ENCODE measurements around the gene IL1RAPL2.

IL1RAPL2 gene

DNA sequence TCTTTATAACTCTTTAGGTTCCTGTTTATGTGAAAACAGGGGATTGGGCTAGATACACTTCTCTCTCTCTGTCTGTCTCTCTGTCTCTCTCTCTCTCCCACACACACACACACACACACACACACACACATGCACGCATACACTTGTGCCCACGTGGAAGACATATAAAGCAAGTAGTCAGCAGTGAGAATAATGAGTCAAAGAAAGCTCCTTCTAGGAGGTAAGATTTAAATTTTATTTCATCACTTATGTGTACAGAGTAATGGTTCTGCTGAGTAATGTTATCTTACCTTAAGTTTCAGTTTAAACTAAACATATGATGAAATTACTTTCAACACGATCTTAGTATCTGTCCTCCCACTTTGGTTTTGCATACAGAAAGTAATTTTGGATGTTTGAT, 897.5 kb downstream of the IL1RAPL2 start:
- no peak for DNase-seq (ENCODE audit: low read depth)

DNA sequence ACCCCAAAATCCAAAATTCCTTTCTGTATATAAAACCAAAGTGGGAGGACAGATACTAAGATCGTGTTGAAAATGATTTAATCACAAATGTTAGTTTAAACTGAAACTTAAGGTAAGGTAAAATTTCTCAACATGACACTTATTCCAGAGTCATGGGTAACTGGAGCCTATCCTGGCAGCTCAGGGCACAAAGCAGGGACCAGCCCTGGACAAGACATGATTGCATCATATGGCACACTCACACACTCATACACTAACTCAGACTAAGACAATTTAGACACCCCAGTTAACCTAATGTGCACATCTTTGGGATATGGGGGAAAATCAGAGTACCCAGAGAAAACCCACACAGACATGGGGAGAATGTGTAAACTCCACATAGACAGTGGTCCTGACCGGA, 898.6 kb downstream of the IL1RAPL2 start:
- no peak for DNase-seq (ENCODE audit: low read depth)

DNA sequence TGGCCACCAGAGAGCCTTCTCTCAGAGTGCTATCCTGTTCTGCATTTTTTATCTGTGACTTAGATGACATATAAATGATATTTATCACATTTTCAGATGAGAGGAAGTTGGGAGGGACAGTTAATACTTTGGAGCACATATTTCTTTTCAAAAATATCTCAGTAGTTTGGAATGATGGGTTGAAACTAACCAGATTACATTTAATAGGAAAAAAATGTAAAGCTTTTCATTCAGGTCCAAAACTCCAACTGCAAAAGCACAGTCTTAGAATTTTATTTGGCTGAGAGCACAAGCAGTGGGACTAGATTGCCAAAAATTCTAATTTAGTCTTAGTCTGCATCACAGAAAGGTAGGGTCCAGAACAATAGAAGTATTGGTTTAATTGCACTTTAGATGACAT, 902.7 kb downstream of the IL1RAPL2 start:
- no peak for DNase-seq (ENCODE audit: low read depth)

DNA sequence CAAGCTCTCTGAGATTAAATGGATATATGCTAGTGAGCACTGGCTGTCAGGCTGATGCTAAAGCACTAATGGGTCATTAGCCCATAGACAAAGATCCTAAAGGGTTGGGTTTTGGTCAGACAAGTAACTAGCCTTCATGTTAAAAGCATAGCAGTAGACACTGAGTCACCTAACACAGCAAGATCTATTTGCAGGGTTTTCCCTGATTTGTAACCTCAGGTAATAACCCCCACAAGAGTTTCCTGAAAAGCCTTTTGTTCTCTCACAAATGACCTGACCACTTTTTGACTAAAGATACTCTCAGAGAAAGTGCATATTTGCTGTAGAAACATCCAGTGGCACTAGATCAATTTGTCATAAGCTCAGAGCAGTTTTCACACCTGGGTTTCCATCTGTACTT, 905.6 kb downstream of the IL1RAPL2 start:
- DNase-seq (ENCODE audit: low read depth): no peak

DNA sequence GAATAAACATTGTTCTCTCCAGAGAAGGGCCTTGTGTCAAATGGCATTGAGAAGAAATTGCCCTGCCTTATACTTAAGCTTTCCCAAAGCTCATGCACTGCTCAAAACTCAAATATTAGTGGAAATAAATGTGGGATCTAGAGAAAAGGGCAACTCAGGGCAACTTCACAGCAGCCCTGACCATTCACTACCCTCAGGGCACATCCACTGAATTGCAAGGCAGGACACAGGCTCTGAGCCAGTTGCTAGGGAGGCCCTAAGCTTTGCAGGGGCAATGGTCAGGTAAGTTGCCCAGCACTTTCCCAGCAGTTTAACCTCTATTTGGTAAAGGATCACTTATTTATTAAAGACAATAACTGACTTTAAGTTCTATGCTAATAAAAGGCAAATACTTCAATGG, 909.8 kb downstream of the IL1RAPL2 start:
- DNase-seq (ENCODE audit: low read depth): no peak

DNA sequence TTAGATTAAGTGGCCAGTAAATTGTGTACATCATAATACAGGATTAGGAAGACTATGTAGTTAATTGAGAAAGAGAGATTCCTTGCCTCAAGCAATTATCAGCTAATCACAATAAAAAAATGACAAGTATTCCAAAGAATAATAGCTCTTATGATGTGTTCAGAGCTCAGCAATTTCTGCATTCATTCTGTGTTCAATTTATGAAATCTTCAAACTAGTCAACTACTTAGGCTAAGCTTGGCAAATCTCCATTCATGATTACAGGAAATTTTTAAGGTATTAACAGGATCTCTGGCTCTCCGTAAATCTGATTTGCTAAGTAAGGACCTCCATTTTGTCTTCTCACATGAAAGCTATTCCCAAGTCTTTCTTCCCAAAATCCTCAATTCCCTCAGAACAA, 911.4 kb downstream of the IL1RAPL2 start:
- DNase-seq (ENCODE audit: low read depth): no peak

DNA sequence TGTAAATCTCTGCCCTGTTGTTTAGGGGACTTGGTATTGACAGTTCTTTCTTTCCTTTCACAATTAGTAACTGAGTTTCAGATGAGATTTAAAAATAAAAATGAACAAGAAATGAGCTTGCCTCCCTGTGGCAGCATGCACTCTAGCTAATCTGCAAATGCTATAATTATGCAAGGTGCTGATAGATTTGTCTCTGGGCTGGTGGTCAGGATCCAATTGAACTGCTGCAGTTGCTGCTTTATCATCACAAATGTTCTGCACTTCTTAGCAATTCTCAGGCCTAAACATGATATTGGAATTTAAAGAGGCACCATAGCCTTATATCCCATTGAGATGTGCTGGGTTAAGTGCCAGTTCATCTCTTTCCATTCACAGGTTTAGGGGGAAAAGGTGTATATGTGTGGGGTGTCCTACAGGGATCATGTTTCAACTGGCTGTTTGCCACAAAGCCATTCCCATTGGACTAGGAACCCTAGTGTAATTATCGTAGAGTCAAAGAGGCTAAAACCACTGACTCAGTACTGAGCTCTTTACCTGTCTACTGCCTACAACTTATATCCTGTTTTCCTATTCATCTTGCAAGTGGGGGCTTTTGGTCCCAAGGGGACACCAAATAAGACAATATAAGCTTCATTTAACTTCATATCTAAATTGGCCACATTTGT, 914.8 kb downstream of the IL1RAPL2 start:
- no peak for DNase-seq (ENCODE audit: low read depth)

DNA sequence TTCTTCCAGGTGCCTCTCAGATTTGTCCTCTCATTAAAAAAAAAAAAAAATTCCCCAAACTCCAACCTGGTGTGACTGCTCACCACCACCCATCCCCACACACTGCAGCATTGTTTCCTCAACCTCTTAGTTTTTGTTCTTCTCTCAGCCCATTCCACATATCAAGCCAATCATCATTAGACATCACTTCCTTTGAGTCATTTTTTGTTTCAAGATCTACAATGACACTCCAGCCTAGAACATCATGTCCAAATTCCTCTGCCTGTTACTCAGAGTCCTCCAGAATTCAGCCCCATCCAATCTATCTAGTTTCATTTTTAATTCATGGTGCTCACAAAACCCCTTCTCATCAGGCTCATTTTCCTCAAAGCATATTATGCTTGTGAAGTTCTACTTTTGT, 917.0 kb downstream of the IL1RAPL2 start:
- DNase-seq (ENCODE audit: low read depth): no peak

DNA sequence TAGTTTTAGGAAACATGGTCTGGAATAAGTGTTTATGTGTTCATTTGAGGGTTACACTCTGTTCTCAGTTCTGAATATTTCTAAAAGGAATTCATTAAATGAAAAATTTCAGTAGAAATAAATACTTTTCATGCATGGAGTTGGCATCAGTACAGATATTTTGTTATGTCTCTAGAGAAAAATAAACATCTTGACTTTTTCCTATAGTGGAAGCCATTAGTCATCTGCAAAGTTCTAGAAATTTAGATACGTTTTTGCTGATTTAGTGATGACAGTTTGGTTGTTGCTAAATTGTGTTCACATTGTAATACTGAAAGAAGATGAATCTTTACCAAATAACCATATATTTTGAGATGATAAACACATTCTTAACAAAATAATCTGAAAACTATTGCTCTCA, 922.7 kb downstream of the IL1RAPL2 start:
- DNase-seq (ENCODE audit: low read depth): no peak

DNA sequence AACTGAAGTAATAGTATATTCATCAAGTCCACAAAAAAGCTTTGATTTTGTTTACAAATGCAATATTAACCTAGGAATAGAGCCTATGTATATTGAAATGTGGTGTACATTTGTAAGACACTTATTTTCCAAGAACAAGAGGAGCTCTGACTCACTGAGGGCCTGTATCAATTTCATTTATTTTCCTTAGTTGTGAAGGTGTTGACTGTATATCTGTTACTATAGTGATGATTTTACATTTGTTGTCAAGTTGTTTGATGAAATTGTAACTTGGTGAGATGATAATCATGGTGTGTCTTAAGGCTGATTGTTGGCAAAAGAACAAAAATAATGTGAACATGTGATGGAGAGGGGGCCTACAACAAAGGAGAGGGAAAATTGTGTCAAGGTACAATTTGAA, 929.4 kb downstream of the IL1RAPL2 start:
- DNase-seq (ENCODE audit: low read depth): no peak

DNA sequence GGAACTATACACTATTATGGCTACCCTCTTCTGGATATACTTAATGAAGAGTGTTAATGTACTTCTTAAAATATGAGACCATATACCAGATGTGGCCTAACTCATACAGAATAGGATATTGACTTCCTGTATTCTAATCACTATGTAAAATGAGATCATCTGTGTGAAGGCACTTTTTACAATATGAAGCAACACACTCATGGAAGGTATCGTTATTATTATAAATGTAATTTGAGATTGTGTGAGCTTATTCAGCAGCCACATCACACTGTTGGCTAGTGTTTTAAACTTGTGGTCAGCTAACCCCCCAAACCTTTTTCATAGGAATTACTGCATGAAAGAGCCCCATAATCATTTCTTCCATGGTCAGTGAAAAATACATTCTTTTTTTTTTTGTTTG, 936.3 kb downstream of the IL1RAPL2 start:
- no peak for DNase-seq (ENCODE audit: low read depth)

DNA sequence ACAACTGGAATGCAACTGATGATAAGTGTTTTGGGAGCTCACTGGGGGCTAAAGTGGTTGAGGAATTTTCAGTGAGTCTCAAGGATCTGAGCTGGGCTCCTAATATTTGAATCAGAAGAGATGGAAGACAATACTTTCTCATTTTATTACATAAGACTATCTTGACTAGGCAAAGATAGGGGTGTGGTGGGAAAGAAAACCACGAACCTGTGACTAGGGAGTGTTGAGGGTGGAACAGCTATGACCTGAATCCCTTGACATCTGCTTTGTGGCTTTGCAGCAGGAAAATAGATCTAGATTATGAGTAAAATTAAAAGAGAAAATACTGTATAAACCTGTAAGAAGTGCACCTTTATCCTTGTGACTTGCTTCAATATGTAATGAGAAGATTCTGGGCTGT, 949.6 kb downstream of the IL1RAPL2 start:
- DNase-seq (ENCODE audit: low read depth): no peak

DNA sequence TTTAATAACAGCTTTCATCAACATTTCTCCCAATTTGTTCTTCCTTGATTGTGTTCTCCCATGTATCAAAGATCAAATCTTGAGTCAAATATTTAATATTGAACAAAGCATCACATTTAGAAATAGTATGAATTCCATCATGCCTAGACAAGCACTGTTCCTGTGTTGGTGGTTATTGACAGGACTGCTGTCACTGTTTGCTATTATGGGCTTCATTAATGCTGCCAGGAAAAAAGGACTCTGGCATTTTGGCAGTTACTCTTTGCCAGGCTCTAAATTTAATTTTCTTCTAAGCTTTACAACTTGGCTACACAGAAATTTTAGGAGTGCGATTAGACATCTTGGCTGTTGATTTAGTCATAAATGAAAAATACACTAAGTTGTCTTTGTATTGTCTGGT, 960.4 kb downstream of the IL1RAPL2 start:
- no peak for DNase-seq (ENCODE audit: low read depth)

DNA sequence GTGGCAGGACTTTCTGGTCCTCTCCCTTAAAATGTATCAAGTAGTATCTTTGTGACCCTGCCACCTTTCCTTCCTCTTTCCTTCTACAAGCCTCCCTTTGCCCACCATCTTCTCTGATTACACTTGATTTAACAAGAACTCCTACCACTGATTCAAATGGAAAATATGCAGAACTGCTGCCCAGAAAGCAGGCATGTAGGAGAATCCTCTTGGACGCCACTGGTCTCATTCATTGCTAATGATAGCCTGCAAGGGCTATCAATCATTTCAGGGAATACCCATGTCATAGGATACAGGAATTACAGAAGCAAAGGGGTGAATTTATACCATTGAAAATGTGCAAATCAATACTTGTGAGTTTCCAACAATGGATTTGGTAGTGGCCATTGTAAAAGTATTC, 961.8 kb downstream of the IL1RAPL2 start:
- DNase-seq (ENCODE audit: low read depth): no peak

DNA sequence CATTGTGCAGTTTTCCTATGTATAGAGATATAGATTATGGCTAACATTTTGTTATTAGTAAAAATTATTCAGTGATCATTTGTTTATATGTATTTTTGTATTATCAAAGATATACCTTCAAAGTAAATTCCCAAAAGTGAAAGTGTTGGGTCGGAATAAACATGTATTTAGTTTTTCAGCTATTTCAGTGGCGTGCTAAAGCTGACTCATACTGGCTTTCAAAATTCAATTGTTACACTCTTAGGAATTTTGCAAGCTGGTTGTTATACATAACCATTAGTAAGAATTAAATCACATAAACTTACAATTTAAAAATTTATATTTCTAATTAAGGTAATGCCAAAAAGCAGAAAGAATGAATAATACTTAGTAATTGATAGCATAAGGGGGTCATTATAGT, 968.0 kb downstream of the IL1RAPL2 start:
- DNase-seq (ENCODE audit: low read depth): no peak

DNA sequence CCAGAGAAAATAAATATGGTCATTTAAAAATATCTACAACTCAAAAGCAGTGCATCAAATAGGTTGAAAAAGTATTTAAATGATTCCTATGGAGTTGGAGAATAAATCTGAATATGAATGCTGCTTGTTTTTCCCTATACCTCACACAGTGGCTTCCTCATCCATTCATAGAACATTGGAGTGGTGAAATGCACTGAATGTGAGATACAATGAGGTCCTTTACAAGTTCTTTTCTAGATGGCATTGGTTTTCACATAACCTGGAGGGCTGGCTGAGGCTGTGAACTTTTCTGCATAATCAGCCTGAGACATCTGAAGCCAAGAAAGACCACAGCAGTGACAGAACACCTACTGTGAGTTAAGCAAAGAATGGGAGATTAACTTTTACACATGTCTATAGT, 977.3 kb downstream of the IL1RAPL2 start:
- DNase-seq (ENCODE audit: low read depth): no peak

DNA sequence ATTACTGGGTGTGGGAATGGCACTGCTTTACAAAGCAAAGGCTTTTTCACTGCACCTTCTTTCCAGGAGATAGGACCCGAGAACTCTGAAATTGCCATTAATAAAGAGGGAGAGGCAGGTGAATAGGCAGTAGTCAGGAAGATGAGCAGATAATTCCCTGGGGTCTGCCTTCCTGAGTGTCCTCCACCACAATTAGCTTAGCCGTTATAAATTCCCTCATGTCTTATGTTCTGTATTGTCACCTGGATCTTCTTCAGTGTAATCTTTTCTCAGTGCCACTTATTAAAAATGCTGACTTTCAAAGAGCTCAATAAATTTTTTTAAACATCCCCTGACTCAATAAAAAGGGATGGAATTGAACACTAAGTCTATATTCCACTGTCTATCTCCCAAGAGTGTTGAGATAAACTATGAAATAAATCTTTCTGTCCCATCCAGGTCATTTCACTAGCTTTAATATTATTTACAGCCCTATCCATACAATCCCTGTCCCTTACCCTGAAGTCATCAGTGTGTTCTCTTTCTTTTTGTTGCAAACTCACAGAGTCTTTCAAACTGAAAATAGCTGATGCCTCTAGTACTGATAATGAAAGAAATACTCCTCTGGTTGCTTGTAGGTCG, 984.2 kb downstream of the IL1RAPL2 start:
- no peak for DNase-seq (ENCODE audit: low read depth)

DNA sequence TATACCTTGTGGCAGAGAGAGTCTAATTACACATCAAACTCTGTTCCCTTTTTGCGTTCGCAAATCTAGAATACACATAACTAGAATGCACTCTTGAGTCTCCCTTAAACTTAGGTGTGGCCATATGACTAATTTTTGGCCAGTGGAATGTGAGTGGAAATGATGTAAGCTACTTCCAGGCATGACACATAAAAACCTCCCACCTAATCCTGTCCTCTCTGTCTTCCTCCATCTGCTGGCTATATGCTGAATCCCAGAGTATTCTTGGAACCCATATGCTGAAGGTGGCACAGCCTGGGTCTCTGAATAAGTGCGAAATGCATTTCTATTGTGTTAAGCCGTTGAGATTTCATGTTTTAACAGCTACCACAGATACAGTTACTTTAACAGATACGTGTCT, 986.4 kb downstream of the IL1RAPL2 start:
- DNase-seq (ENCODE audit: low read depth): no peak

DNA sequence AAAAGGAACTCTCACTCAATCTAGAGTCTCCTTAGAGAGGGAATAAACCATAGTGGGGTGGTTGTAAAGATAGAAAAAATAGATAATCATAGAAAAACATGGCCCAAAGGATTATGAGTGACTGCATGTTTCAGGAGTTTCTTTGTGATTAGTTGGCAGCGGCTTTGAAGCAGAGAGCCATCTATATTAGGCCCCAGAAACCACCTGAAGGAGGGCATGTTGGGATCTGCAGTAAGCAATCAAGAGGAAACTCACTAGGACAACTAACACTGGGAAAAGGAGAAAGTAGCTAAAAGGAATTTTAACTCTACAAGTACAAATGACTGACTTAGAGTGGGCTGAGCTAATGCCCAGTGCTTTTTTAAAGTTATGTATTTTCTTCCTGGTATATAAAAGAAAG, 987.1 kb downstream of the IL1RAPL2 start:
- no peak for DNase-seq (ENCODE audit: low read depth)

DNA sequence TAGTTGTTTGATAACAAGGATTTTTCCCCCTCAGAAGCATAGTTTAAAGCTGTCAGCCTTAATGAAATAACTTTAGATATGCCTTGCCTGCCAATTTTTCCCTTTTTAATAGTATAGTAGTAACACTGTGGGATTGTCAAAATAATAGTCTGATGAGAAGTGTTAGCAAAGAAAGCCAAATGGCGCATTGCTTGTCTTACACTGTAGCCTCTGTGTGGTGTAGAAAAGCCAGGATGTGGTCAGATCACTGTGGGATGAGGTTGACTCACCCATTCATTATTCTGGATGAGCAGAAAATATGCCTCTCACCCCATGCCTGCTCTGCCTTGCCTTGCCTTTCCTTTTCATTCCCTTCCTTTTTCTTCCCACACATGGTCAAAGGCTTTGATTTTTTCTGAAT, 998.5 kb downstream of the IL1RAPL2 start:
- peak; percentile 0 for DNase-seq (ENCODE audit: low read depth)

DNA sequence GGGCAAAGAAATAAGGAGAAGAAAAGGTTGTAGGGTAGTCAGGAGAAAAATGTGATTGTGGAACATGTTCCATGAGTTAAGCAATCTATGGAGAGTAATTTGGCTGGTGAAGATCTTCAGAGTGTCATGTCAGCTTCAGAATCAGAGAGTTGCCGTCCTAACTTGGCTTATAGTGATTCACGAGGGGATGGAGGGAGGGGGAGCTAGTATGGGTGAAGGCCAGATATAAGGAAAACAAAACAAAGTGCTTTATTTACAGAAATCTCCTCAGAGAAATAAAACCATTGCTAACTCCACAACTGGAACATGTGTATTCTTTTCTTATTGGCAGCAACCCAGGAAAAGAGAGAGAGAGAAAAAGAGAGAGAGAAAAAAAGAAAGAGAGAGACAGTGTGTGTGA, 999.9 kb downstream of the IL1RAPL2 start:
- DNase-seq (ENCODE audit: low read depth): no peak

DNA sequence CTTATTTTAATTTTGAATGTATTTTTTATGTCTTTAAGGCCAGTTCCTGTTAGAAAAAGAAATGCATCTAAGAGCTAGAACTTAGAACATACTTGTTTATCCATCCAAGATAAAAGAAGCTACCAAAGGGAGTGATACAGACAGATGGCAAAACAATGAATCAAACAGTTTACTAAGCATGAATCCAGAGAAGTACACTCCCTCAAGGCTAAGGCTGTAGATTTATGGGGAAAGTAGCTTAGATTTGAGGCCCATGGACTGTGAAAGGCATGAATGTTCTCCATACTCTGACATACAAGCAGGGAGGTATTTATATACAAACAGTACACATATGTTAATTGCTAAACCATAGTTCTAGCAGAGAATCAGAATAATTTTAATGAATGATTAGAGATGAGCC, 1001.1 kb downstream of the IL1RAPL2 start:
- DNase-seq (ENCODE audit: low read depth): no peak

DNA sequence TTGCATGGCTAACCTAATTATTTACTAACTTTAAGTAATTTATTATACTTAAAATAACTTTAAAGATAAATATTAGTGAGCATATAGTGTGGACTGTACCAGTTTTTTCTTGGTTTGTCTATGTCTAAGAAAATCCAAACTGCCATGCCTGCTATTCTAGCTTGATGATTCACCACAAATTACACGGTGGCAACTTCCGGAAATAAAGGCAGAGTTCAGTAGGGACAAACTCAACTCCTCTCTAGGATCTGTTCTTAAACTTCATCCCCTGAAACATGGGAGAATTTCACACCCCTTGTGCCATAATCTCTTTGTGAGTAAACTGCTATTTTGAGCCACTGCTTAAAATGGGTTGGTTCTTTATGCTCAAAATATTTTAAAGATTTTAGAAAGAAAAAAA, 1042.7 kb downstream of the IL1RAPL2 start:
- no peak for DNase-seq (ENCODE audit: low read depth)

DNA sequence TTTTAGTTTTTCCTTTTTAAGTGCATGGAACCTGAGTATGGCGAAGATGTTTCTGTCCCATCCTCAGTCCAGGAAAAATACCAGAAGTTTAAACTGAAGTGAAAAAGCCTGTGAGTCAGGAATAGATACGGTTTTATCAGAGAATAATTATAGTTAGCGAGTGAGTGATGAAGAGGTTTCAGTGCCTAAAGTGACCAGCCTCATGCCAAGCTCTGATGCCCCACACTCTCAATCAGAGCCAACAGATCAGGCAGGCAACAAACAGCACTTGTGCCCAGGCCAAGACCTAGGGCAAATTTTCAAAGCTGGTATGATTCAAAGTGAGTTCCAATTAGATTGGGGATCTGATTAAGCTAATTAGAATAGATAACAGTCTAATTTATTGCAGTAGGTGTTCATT, 1043.5 kb downstream of the IL1RAPL2 start:
- no peak for DNase-seq (ENCODE audit: low read depth)

Data from fibroblast of gingiva (primary cell).